ENCODE measurements around the gene ZSCAN23. TPM values are rescaled to one million over a fixed set of nuclear protein-coding genes. Genes with fewer than 3 reads are reported as not detected.

Gene ZSCAN23
- total and polyA plus RNA-seq, 9 of the 15 experiments (the other 6 are each of a cell fraction or from before 2014, with no cell fraction given) = 0.05 to 0.29 (median 0.21) TPM; not detected in 1

- TF ChIP-seq ZNF398 (CRISPR knock-in tag; IDR thresholded peaks at IDR 0.05) (peak; percentile 56; the same call in 1 of the 2 replicates), KAT8 (IDR thresholded peaks at IDR 0.05; ENCODE audit: low read depth) (no peak), MAX (CRISPR knock-in tag; IDR thresholded peaks at IDR 0.05) (no peak), ZC3H8 (IDR thresholded peaks at IDR 0.05) (no peak), RHOXF2B (CRISPR knock-in tag; conservative IDR thresholded peaks at IDR 0.05) (no peak), IRF1 (CRISPR knock-in tag; IDR thresholded peaks at IDR 0.05; ENCODE audit: borderline replicate concordance) (no peak), SREBF2 (CRISPR knock-in tag; IDR thresholded peaks at IDR 0.05) (no peak), ZNF174 (CRISPR knock-in tag; IDR thresholded peaks at IDR 0.05) (no peak), POLR2H (tag; IDR thresholded peaks at IDR 0.05; ENCODE audit: low read depth) (no peak), EWSR1 (IDR thresholded peaks at IDR 0.05; ENCODE audit: borderline replicate concordance, low read depth, partially characterized antibody) (no peak), E2F3 (CRISPR knock-in tag; IDR thresholded peaks at IDR 0.05) (peak; percentile 83; the same call in 1 of the 2 replicates), TSC22D4 (tag; IDR thresholded peaks at IDR 0.05) (no peak), ZFPM2 (CRISPR knock-in tag; IDR thresholded peaks at IDR 0.05) (no peak), ZKSCAN3 (CRISPR knock-in tag; IDR thresholded peaks at IDR 0.05) (no peak), ZNF146 (CRISPR knock-in tag; IDR thresholded peaks at IDR 0.05; ENCODE audit: unreplicated experiment) (no peak), SRF (CRISPR knock-in tag; IDR thresholded peaks at IDR 0.05) (no peak), SFPQ (IDR thresholded peaks at IDR 0.05; ENCODE audit: low read depth, low read length) (no peak), ZFX (CRISPR knock-in tag; IDR thresholded peaks at IDR 0.05) (peak; percentile 17; the same call in 1 of the 2 replicates), ETV6 (IDR thresholded peaks at IDR 0.05; ENCODE audit: borderline replicate concordance in 1 of 2, low read depth in 2 of 2, low read length in 1 of 2) (no peak), ETV6 (CRISPR knock-in tag; IDR thresholded peaks at IDR 0.05; ENCODE audit: borderline replicate concordance) (no peak)
These were observed 43.9 kb upstream of the ZSCAN23 start (continued) for GRCh38 chr6:28486988-28487742.
